NCI-H2029 treated with DMSO at 0.1 percent for 48 hours (cell line): ENCODE measurements around the gene SPINK6.

Experiments
- DNase-seq: peaks from one replicate; lab custom pipeline; 2025; lab: John Stamatoyannopoulos, UW

SPINK6 gene

GRCh38 chr5:148202531-148203203 is at the start of gene SPINK6:
Gene SPINK6, plus strand, starts transcription at chr5:148203042. Its CDS starts 55 bp downstream, at chr5:148203097.
- DNase-seq = no peak

- no peak for DNase-seq
Measured at GRCh38 chr5:148156609-148157008, 46.2 kb upstream of the SPINK6 start.

- DNase-seq = no peak
Measured at GRCh38 chr5:148162038-148162437, 40.8 kb upstream of the SPINK6 start.

- DNase-seq = no peak
Measured at GRCh38 chr5:148163345-148163744, 39.5 kb upstream of the SPINK6 start.

GRCh38 chr5:148166550-148167283 is 36.1 kb upstream of the SPINK6 start:
- no peak for DNase-seq

GRCh38 chr5:148168246-148168645 is 34.6 kb upstream of the SPINK6 start, which contains the start of gene SPINK14:
Gene SPINK14, plus strand, starts transcription at chr5:148168546. Its CDS starts 1,187 bp downstream, at chr5:148169733.
- DNase-seq = no peak

GRCh38 chr5:148172377-148172776 is 30.5 kb upstream of the SPINK6 start:
- no peak for DNase-seq

- DNase-seq = no peak
Measured at GRCh38 chr5:148176480-148176879, 26.4 kb upstream of the SPINK6 start.

GRCh38 chr5:148177207-148177606 is 25.6 kb upstream of the SPINK6 start:
- DNase-seq = no peak

GRCh38 chr5:148179234-148179824 is 23.5 kb upstream of the SPINK6 start:
- DNase-seq = peak; percentile 13

GRCh38 chr5:148186248-148187003 is 16.4 kb upstream of the SPINK6 start:
- no peak for DNase-seq

- no peak for DNase-seq
Measured at GRCh38 chr5:148191010-148191409, 11.8 kb upstream of the SPINK6 start.

- DNase-seq = no peak
Measured at GRCh38 chr5:148193202-148193601, 9.6 kb upstream of the SPINK6 start.

GRCh38 chr5:148201151-148201550 is 1.7 kb upstream of the SPINK6 start:
- no peak for DNase-seq

GRCh38 chr5:148205044-148205806 is 2.4 kb downstream of the SPINK6 start:
- DNase-seq = no peak

GRCh38 chr5:148205865-148206264 is 3.0 kb downstream of the SPINK6 start:
- DNase-seq = no peak

- peak; percentile 5 for DNase-seq
Measured at GRCh38 chr5:148206620-148207019, 3.8 kb downstream of the SPINK6 start.

GRCh38 chr5:148208226-148208625 is 5.4 kb downstream of the SPINK6 start:
- no peak for DNase-seq

- DNase-seq = peak; percentile 63
Measured at GRCh38 chr5:148209151-148209770, 6.4 kb downstream of the SPINK6 start.

GRCh38 chr5:148214665-148215185 is 11.9 kb downstream of the SPINK6 start:
- no peak for DNase-seq

- DNase-seq = no peak
Measured at GRCh38 chr5:148221508-148221907, 18.7 kb downstream of the SPINK6 start.
